IPS-15b (cell line): ENCODE results near the gene GAS7.

Source experiments
- H3K27me3 ChIP-seq: one replicate; pipeline ENCODE4 v1.6.1; 2013; ENCODE audit warnings: low read length; ENCODE audit not compliant: control insufficient read depth, insufficient read depth
- H3K36me3 ChIP-seq: one replicate; pipeline ENCODE4 v1.6.1; 2013; ENCODE audit warnings: low read length; ENCODE audit not compliant: control insufficient read depth, insufficient read depth
- H3K4me1 ChIP-seq: one replicate; pipeline ENCODE4 v1.6.1; 2013; ENCODE audit warnings: mild to moderate bottlenecking, low read length; ENCODE audit not compliant: control insufficient read depth, insufficient read depth
- H3K4me3 ChIP-seq: one replicate; pipeline ENCODE4 v1.5.1; 2013; ENCODE audit warnings: low read depth, low read length
- H3K9ac ChIP-seq: one replicate; pipeline ENCODE4 v1.6.1; 2013; ENCODE audit warnings: low read depth, mild to moderate bottlenecking, low read length
- H3K9me3 ChIP-seq: one replicate; pipeline ENCODE4 v1.6.1; 2013; ENCODE audit warnings: mild to moderate bottlenecking, low read length; ENCODE audit not compliant: control insufficient read depth, insufficient read depth

Gene GAS7

DNA sequence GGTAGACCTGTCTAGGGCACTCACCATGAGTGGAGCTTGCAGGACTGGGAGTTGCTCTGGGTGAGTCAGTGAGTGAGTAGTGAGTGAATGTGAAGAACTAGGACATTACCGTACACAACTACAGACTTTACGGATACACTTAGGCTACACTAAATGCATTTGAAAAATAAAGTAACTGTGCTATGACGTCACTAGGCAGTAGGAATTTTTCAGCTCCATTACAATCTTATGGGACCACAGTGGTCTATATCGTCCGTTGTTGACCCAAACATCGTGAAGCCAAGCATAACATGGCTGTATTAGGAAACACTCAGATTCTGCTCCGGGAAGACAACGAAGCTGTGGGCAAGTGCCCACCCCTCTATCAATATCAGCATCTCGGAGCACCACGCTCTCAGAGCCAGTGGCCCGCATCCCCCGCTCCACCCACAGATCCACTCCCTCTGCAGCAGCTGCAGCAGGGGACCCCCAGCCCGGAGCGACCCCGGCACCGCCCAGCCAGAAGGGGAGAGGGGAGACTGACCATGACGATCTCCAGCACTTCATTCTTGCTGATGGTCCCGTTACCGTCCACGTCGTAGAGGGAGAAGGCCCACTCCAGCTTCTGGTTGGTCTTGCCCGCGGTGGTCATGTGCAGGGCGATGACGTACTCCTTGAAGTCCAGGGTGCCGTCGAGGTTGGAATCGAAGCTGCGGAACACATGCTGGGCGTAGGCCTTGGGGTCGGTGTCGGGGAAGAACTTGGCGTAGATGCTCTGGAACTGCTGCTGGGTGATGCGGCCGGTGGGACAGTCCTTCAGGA is 293.9 kb downstream of the GAS7 start:
- no peak overlapping the region for H3K9ac ChIP-seq
- H3K4me1 ChIP-seq, result no peaks in the 10 kb centered on the region
- H3K9me3 ChIP-seq, result no peaks in the 10 kb centered on the region
- H3K4me3 ChIP-seq, result no peak overlapping the region
- no peaks in the 10 kb centered on the region for H3K27me3 ChIP-seq
- H3K36me3 ChIP-seq, result no peaks in the 10 kb centered on the region

DNA sequence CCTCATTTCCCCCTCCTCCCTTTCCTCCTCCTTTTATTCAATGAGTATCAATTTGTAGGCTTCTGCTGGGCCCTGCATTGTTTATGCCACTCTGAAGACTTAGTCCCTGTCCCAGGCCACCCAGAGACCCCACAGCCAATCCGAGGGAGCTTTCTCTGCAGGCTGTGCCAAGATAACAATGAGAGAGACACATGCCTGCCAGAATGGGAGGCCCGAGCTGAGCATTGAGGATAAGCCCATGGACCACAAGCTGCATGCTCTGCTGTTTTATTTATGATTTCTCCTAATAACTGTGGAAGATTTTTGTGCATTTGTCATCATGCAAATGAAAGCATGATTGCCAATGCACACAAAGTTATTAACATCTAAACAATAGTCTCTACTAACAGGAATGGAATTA is 296.3 kb downstream of the GAS7 start:
- H3K4me3 ChIP-seq, result no peak overlapping the region
- no peak overlapping the region for H3K9ac ChIP-seq
- no peaks in the 10 kb centered on the region for H3K27me3 ChIP-seq
- no peaks in the 10 kb centered on the region for H3K36me3 ChIP-seq
- no peaks in the 10 kb centered on the region for H3K9me3 ChIP-seq
- no peaks in the 10 kb centered on the region for H3K4me1 ChIP-seq

- H3K27me3 ChIP-seq, result no peaks in the 10 kb centered on the region
- H3K4me1 ChIP-seq, result no peaks in the 10 kb centered on the region
- no peak overlapping the region for H3K4me3 ChIP-seq
- no peaks in the 10 kb centered on the region for H3K9me3 ChIP-seq
- H3K36me3 ChIP-seq, result no peaks in the 10 kb centered on the region
- no peak overlapping the region for H3K9ac ChIP-seq
Measured at GRCh38 chr17:9900784-9901183, 297.6 kb downstream of the GAS7 start.

- Histone ChIP-seq H3K9ac (no peak overlapping the region), H3K4me3 (no peak overlapping the region), H3K27me3 (no peaks in the 10 kb centered on the region), H3K4me1 (no peaks in the 10 kb centered on the region), H3K36me3 (no peaks in the 10 kb centered on the region), H3K9me3 (no peaks in the 10 kb centered on the region)
Measured at GRCh38 chr17:9900044-9900594, 298.3 kb downstream of the GAS7 start.

DNA sequence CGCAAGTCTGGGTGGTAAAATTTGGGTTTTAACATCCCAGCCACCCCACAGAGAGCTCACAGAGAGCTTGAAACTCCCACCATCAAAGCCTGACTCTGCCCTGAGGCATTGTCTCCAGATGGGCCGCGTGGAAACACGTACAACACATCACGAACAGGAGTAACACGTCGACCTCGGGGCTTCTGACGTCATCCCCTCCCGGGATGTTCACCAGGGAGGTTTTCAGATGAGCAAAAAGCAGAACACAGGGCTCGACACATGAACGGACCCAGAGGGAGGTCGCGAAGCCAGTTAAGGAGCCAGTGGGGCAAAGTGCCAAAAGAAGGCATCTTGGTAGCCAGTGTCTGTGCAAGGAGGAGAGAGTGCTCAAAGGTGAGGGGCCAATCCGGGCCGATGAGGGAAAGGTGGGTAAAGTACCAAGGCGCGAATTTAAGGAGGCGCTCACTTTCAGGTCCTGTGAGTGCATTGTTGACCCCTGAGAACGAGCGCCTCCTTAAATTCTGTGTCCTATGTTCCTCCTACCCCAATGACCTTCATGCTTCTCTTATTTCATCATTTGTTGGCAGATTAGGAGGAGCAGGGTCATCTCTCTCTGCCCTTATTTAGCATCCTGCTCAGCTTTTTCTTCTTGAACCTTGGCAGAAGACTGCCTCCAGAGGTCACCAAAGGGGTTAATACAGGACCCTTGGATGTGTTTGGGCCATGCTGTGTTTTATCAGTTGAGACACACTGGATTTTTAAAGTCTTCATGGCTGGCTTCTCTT is 298.9 kb downstream of the GAS7 start:
- no peaks in the 10 kb centered on the region for H3K27me3 ChIP-seq
- no peaks in the 10 kb centered on the region for H3K36me3 ChIP-seq

GRCh38 chr17:9898812-9899211 is 299.6 kb downstream of the GAS7 start:
- no peaks in the 10 kb centered on the region for H3K9me3 ChIP-seq
- no peaks in the 10 kb centered on the region for H3K27me3 ChIP-seq
- H3K4me1 ChIP-seq, result no peaks in the 10 kb centered on the region
- no peak overlapping the region for H3K4me3 ChIP-seq
- no peak overlapping the region for H3K9ac ChIP-seq
- H3K36me3 ChIP-seq, result no peaks in the 10 kb centered on the region

More for the DNA sequence above, 298.9 kb downstream of the GAS7 start:
- no peaks in the 10 kb centered on the region for H3K4me1 ChIP-seq
- no peak overlapping the region for H3K9ac ChIP-seq
- no peak overlapping the region for H3K4me3 ChIP-seq
- no peaks in the 10 kb centered on the region for H3K9me3 ChIP-seq

- Histone ChIP-seq H3K36me3 (no peaks in the 10 kb centered on the region), H3K9me3 (no peaks in the 10 kb centered on the region), H3K27me3 (no peaks in the 10 kb centered on the region), H3K9ac (no peak overlapping the region), H3K4me1 (no peaks in the 10 kb centered on the region), H3K4me3 (no peak overlapping the region)
Measured at GRCh38 chr17:9897372-9897968, 300.9 kb downstream of the GAS7 start.

DNA sequence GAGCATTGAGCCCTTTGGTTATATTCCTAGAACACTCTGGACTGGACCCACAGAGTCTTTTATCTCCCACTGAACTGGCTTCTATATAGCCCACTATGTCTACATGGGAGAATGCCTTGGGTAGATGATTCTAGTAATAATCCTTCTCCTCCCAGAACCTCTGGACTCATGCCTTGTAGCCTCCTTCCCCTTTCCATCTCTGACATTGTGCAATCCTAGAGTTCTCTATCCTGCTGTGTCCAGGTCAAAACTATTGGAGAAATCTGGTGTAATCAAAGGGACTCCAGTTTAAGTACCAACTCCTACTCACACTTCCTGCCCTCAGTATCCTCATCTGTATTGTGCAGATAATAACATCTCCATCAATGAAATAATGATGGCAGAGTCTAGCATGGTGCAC is 302.5 kb downstream of the GAS7 start:
- Histone ChIP-seq H3K4me3 (no peak overlapping the region), H3K27me3 (no peaks in the 10 kb centered on the region), H3K9ac (no peak overlapping the region), H3K36me3 (no peaks in the 10 kb centered on the region), H3K9me3 (no peaks in the 10 kb centered on the region), H3K4me1 (no peaks in the 10 kb centered on the region)

GRCh38 chr17:9894231-9894630 is 304.2 kb downstream of the GAS7 start:
- H3K9me3 ChIP-seq, result no peaks in the 10 kb centered on the region
- H3K9ac ChIP-seq, result no peak overlapping the region
- no peaks in the 10 kb centered on the region for H3K36me3 ChIP-seq
- no peaks in the 10 kb centered on the region for H3K4me1 ChIP-seq
- H3K27me3 ChIP-seq, result no peaks in the 10 kb centered on the region
- no peak overlapping the region for H3K4me3 ChIP-seq

DNA sequence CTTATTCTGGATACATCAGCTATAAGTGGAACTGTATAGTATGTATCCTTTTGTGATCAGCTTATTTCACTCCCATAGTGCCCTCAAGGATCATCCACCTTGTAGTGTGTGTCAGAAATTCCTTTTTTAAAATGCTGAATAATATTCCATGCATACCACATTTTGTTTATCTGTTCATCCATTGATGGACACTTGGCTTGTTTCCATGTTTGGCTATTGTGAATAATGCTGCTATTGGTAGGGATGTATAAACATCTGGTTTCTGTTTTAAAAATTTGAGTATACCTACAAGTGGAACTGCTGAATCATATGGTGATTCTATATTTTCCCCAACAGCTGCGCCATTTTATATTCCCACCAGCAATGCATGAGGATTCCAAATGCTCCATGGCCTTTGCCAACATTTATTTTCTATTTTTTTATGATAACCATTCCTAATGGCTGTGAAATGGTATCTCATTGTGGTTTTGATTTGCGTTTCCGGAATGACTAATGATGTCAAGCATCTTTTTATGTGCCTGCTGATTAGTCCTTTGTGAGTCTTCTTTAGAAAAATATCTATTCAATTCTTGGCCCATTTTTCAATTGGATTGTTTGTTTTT is 304.9 kb downstream of the GAS7 start:
- no peak overlapping the region for H3K9ac ChIP-seq
- no peaks in the 10 kb centered on the region for H3K36me3 ChIP-seq
- no peaks in the 10 kb centered on the region for H3K4me1 ChIP-seq
- H3K27me3 ChIP-seq, result no peaks in the 10 kb centered on the region
- no peak overlapping the region for H3K4me3 ChIP-seq
- H3K9me3 ChIP-seq, result no peaks in the 10 kb centered on the region

GRCh38 chr17:9890124-9890523 is 308.3 kb downstream of the GAS7 start:
- H3K4me3 ChIP-seq, result no peak overlapping the region
- H3K9ac ChIP-seq, result no peak overlapping the region
- no peaks in the 10 kb centered on the region for H3K4me1 ChIP-seq
- H3K9me3 ChIP-seq, result no peaks in the 10 kb centered on the region
- no peaks in the 10 kb centered on the region for H3K36me3 ChIP-seq
- H3K27me3 ChIP-seq, result no peaks in the 10 kb centered on the region
